PFSK-1 (cell line): ENCODE data around the gene RUFY3.

ENCODE experiments used
- POLR2AphosphoS5 ChIP-seq: IDR thresholded peaks from 2 replicates; pipeline ENCODE4 v1.6.1; 2012; ENCODE audit warnings: low read depth, mild to moderate bottlenecking, control low read depth, low read length, moderate library complexity
- REST ChIP-seq, 2 experiments: IDR thresholded peaks; 2 replicates each; pipeline versions ENCODE4 v1.6.1 to v1.8.0; 2011 to 2012; ENCODE audit warnings: low read depth in 2 of 2, low read length in 2 of 2, control low read depth in 1 of 2, inconsistent platforms in 1 of 2, mild to moderate bottlenecking in 1 of 2, moderate library complexity in 1 of 2; ENCODE audit not compliant: insufficient read depth in 1 of 2
- SIN3A ChIP-seq: IDR thresholded peaks from 2 replicates; pipeline ENCODE4 v1.6.1; 2012; ENCODE audit warnings: mild to moderate bottlenecking, low read length, moderate library complexity, borderline replicate concordance; ENCODE audit not compliant: insufficient read depth
- TAF1 ChIP-seq: IDR thresholded peaks from 2 replicates; pipeline ENCODE4 v1.6.1; 2012; ENCODE audit warnings: low read length, control low read depth, borderline replicate concordance; ENCODE audit not compliant: insufficient read depth

- TF ChIP-seq REST (IDR thresholded peaks at IDR 0.05; ENCODE audit: insufficient read depth in 1 of 2, low read depth in 2 of 2, low read length in 2 of 2) (no peak), POLR2AphosphoS5 (no peak), SIN3A (no peak), TAF1 (no peak)
Measured at GRCh38 chr4:70715097-70715496, 6.7 kb upstream of the RUFY3 start.
